Measurements from ENCODE around the gene EXOC3. TPM values are rescaled to one million over a fixed set of nuclear protein-coding genes. Genes with fewer than 3 reads are reported as not detected.

EXOC3 gene
- total and polyA plus RNA-seq, 10 of the 15 experiments (the other 5 are each of a cell fraction or from before 2014, with no cell fraction given), result 1.6 to 53.0 (median 27.9) TPM

- in situ Hi-C loops (cut with MboI) (no loop called here), intact Hi-C loops (cut with micrococcal nuclease; ENCODE audit: unreplicated experiment) (loop anchor here (10.0 kb wide), 1 partner anchor 136 kb away; the partner anchor contains the start of gene CEP72)
- FAIRE-seq (no peak), DNase-seq (ENCODE audit: low read depth, low spot score) (no peak), ATAC-seq (no peak; the same call in 2 of the 3 replicates)
- no peak overlapping the region for H3K4me3 ChIP-seq
- RAD21 ChIA-PET (ENCODE audit: unreplicated experiment), result no interaction called here
- BruUV-seq (replicated peaks), result no TSS peak
- H4K20me1 ChIP-seq (ENCODE audit: control insufficient read depth, insufficient read depth), result no peaks in the 10 kb centered on the region
- H3K36me3 ChIP-seq (ENCODE audit: control insufficient read depth in 2 of 2, insufficient read depth in 2 of 2, low read length in 1 of 2), result no peaks in the 10 kb centered on the region
- H3K4me2 ChIP-seq (ENCODE audit: control insufficient read depth, insufficient read depth), result no peak overlapping the region
- H3K9me3 ChIP-seq (replicated peaks; ENCODE audit: control insufficient read depth, insufficient read depth, low read length), result no peaks in the 10 kb centered on the region
- no peak overlapping the region for H2AFZ ChIP-seq (ENCODE audit: control insufficient read depth, low read depth, low read length)
- SMC1A ChIA-PET (ENCODE audit: uncharacterized antibody, unreplicated experiment), result no interaction called here
- no peak overlapping the region for H3K27ac ChIP-seq (ENCODE audit: control insufficient read depth, insufficient read depth)
- H3K79me2 ChIP-seq (ENCODE audit: control insufficient read depth, insufficient read depth, low read length), result no peaks in the 10 kb centered on the region
- CTCF ChIA-PET, result no interaction called here
- no peak overlapping the region for H3K9ac ChIP-seq (ENCODE audit: control insufficient read depth, insufficient read depth, low read length)
- 45% methylated on average over 18 of the region's 18 CpGs for WGBS (ENCODE audit: insufficient coverage, insufficient replicate concordance, low lambda C conversion rate, missing lambda C conversion rate)
- no peaks in the 10 kb centered on the region for H3K27me3 ChIP-seq (replicated peaks in 1 of 2; ENCODE audit: control insufficient read depth in 2 of 2, insufficient read depth in 2 of 2, low read length in 1 of 2)
- POLR2A ChIA-PET, result no interaction called here
- no peaks in the 10 kb centered on the region for H3K4me1 ChIP-seq (ENCODE audit: control insufficient read depth, insufficient read depth, low read length)
- TF ChIP-seq CTCF (IDR thresholded peaks at IDR 0.05 in 2 of 3, conservative IDR thresholded peaks at IDR 0.05 in 1 of 3; ENCODE audit: control insufficient read depth in 2 of 3, extremely low read depth in 1 of 3, insufficient read depth in 1 of 3, low read depth in 3 of 3, low read length in 3 of 3), result no peak
- TF ChIP-seq SMC3 (IDR thresholded peaks at IDR 0.05; ENCODE audit: borderline replicate concordance, low read length), result no peak
- TF ChIP-seq HDAC6 (IDR thresholded peaks at IDR 0.05; ENCODE audit: unreplicated experiment), result no peak
- no peak for TF ChIP-seq MTA3 (IDR thresholded peaks at IDR 0.05; ENCODE audit: borderline replicate concordance, low read length)
- TF ChIP-seq RCOR1 (conservative IDR thresholded peaks at IDR 0.05; ENCODE audit: low read depth, low read length), result no peak
- no peak for TF ChIP-seq TCF7 (IDR thresholded peaks at IDR 0.05; ENCODE audit: borderline replicate concordance)
- TF ChIP-seq E2F4 (IDR thresholded peaks at IDR 0.05; ENCODE audit: low read depth, low read length), result no peak
- no peak for TF ChIP-seq CREB1 (IDR thresholded peaks at IDR 0.05; ENCODE audit: low read depth)
- no peak for TF ChIP-seq SPI1 (IDR thresholded peaks at IDR 0.05; ENCODE audit: borderline replicate concordance, insufficient read depth, low read depth, low read length)
- no peak for TF ChIP-seq CEBPB (IDR thresholded peaks at IDR 0.05; ENCODE audit: borderline replicate concordance in 1 of 2, low read depth in 2 of 2, low read length in 2 of 2)
- TF ChIP-seq HDAC2 (IDR thresholded peaks at IDR 0.05), result no peak
- TF ChIP-seq SUZ12 (IDR thresholded peaks at IDR 0.05; ENCODE audit: unreplicated experiment), result no peak
- TF ChIP-seq EZH2 (IDR thresholded peaks at IDR 0.05; ENCODE audit: borderline replicate concordance, control insufficient read depth, low read depth, low read length), result no peak
Observed at GRCh38 chr5:478982-479535, 36.1 kb downstream of the EXOC3 start.
